GM12864 (cell line): ENCODE measurements around the gene LPAR1.

Experiments
- DNase-seq: peaks from one replicate; pipeline ENCODE4 v3.0.0-alpha.2; 2011; ENCODE audit warnings: low read depth
- H3K4me3 ChIP-seq: 2 replicates; pipeline ENCODE4 v1.5.1; 2011; ENCODE audit warnings: mild to moderate bottlenecking, low read depth, low read length, control low read depth
- CTCF ChIP-seq: IDR thresholded peaks from 2 replicates; pipeline ENCODE4 v1.5.1; 2011; ENCODE audit warnings: low read depth, mild to moderate bottlenecking, moderate library complexity, low read length, control low read depth, inconsistent platforms; ENCODE audit errors: missing control alignments

Gene LPAR1

GRCh38 chr9:111001526-111001925, 36.7 kb downstream of the LPAR1 start:
- H3K4me3 ChIP-seq: no peak overlapping the region
- TF ChIP-seq CTCF: no peak
- DNase-seq: no peak

- DNase-seq: no peak
- no peak for TF ChIP-seq CTCF
- no peak overlapping the region for H3K4me3 ChIP-seq
Observed at GRCh38 chr9:111000202-111000601, 38.1 kb downstream of the LPAR1 start.

GRCh38 chr9:110999379-110999778, 38.9 kb downstream of the LPAR1 start:
- H3K4me3 ChIP-seq: no peak overlapping the region
- no peak for TF ChIP-seq CTCF
- DNase-seq: no peak

GRCh38 chr9:110997847-110998246, 40.4 kb downstream of the LPAR1 start:
- no peak overlapping the region for H3K4me3 ChIP-seq
- DNase-seq: no peak
- no peak for TF ChIP-seq CTCF

- no peak for DNase-seq
- TF ChIP-seq CTCF: no peak
- no peak overlapping the region for H3K4me3 ChIP-seq
Observed at GRCh38 chr9:110996436-110997220, 41.6 kb downstream of the LPAR1 start.

- no peak for TF ChIP-seq CTCF
- no peak for DNase-seq
Observed at GRCh38 chr9:110995420-110996340, 42.6 kb downstream of the LPAR1 start.

More at GRCh38 chr9:110995420-110996340, 42.6 kb downstream of the LPAR1 start:
- no peak overlapping the region for H3K4me3 ChIP-seq
